ENCODE data around the gene CDH23. TPM values are rescaled to one million over a fixed set of nuclear protein-coding genes. Genes with fewer than 3 reads are reported as not detected.

Gene CDH23
- total and polyA plus RNA-seq, 2 of the 8 experiments (the other 6 are each of a cell fraction or from before 2014, with no cell fraction given): 1.9 to 4.9 TPM

DNA sequence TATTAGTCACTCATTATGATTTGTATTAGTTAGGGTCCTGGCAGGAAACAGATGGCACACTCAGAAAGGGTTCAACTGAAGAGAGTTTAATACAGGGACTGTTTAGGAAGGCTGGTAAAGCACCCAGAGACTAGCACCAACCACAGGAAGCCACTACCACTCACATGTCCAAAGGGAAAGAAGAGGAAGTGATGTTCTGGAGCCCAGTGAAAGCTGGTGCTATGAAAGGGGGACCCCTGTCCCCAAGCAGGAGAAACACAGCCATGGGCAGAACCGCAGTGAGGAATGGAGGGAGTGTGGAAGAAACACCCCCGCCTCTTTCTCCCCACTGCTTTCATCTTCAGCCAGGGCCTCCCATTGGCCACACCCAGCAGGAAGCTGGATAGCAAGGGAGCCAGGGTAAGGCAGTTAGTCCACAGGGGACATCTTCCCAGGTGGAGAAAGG lies 379.8 kb downstream of the CDH23 start:
- no peak overlapping the region for H4K91ac ChIP-seq (replicated peaks; ENCODE audit: insufficient read length, low read length)
- DNase-seq (ENCODE audit: low read depth in 1 of 2, low spot score in 2 of 2) (no peak), FAIRE-seq (no peak)
- H4K5ac ChIP-seq (ENCODE audit: insufficient read length, low read depth, low read length): no peak overlapping the region
- no peak overlapping the region for H3K4ac ChIP-seq (replicated peaks; ENCODE audit: insufficient read length, low read depth, low read length)
- ChIA-PET CTCF (ENCODE audit: partially characterized antibody) (interaction anchor here (0.8 to 7.1 kb wide), 9 partner anchors 11 to 129 kb away, joined by 3 to 44 read pairs (median 4); no protein-coding TSS in a partner anchor), POLR2A (ENCODE audit: partially characterized antibody) (no interaction called here)
- H3K27ac ChIP-seq (ENCODE audit: low read depth, low read length): no peak overlapping the region; the same call in 1 of the 2 replicates
- H2AFZ ChIP-seq (ENCODE audit: low read length): no peak overlapping the region
- no peak overlapping the region for H2BK12ac ChIP-seq (ENCODE audit: low read depth, low read length)
- H3K79me1 ChIP-seq (ENCODE audit: low read depth, low read length): no peaks in the 10 kb centered on the region; the same call in 1 of the 2 replicates
- H3K4me2 ChIP-seq (ENCODE audit: insufficient read depth in 1 of 2, low read depth in 2 of 2, low read length in 2 of 2): no peak overlapping the region
- H3K36me3 ChIP-seq (ENCODE audit: control insufficient read depth in 2 of 4, insufficient read depth in 4 of 4, low read length in 3 of 4): no peaks in the 10 kb centered on the region
- H3K23me2 ChIP-seq (ENCODE audit: low read depth, low read length): no peaks in the 10 kb centered on the region; the same call in 1 of the 2 replicates
- H4K20me1 ChIP-seq (replicated peaks in 1 of 2; ENCODE audit: control insufficient read depth in 1 of 2, insufficient read depth in 2 of 2, low read length in 2 of 2): peaks cover 0 to 2% of the 10 kb centered on the region in 2 experiments
- H3K9me3 ChIP-seq (ENCODE audit: insufficient read depth in 2 of 2, low read depth in 1 of 2, low read length in 1 of 2): 0 out of 4 replicates have a peak, but pooled peaks cover 0 to 6% of the 10 kb centered on the region in 2 experiments
- H2BK15ac ChIP-seq (ENCODE audit: low read length): no peak overlapping the region
- no peak overlapping the region for H2AK5ac ChIP-seq (ENCODE audit: low read depth, low read length)
- H3K56ac ChIP-seq (replicated peaks; ENCODE audit: insufficient read length, low read depth, low read length): no peak overlapping the region
- H2BK20ac ChIP-seq (ENCODE audit: low read length): no peak overlapping the region
- no peak overlapping the region for H3K18ac ChIP-seq (ENCODE audit: extremely low read depth, low read length)
- no peak overlapping the region for H3K4me3 ChIP-seq (ENCODE audit: extremely low read depth in 1 of 4, insufficient read depth in 2 of 4, low read depth in 3 of 4, low read length in 4 of 4)
- H3K4me1 ChIP-seq (replicated peaks in 1 of 4; ENCODE audit: control insufficient read depth in 3 of 4, insufficient read depth in 4 of 4, low read length in 3 of 4): peaks cover 0 to 7% (median under 1%) of the 10 kb centered on the region in 4 experiments; a peak in 3 of 7 replicates
- H2BK120ac ChIP-seq (replicated peaks; ENCODE audit: low read depth, low read length): no peak overlapping the region
- no peak overlapping the region for H4K8ac ChIP-seq (ENCODE audit: extremely low read depth, insufficient read depth, low read length)
- H2BK5ac ChIP-seq (ENCODE audit: low read depth, low read length): no peak overlapping the region
- 62% methylated on average over 2 of the region's 2 CpGs; no CpG with 5 or more reads in 1 of the 2 experiments for WGBS, 2 experiments (ENCODE audit: extremely low coverage in 1 of 2, insufficient coverage in 1 of 2, insufficient read length in 1 of 2, insufficient replicate concordance in 2 of 2, low coverage in 1 of 2, low lambda C conversion rate in 2 of 2, missing lambda C conversion rate in 1 of 2)
- H3K79me2 ChIP-seq (ENCODE audit: control insufficient read depth in 1 of 2, insufficient read depth in 2 of 2, low read length in 2 of 2): no peaks in the 10 kb centered on the region
- no peak overlapping the region for H3K23ac ChIP-seq (ENCODE audit: insufficient read length)
- peaks cover 3 to 23% (median 16%) of the 10 kb centered on the region in 4 experiments; a peak in 6 of 7 replicates for H3K27me3 ChIP-seq (replicated peaks in 1 of 4; ENCODE audit: control insufficient read depth in 3 of 4, extremely low read depth in 1 of 4, insufficient read depth in 3 of 4, low read length in 3 of 4)
- H3K14ac ChIP-seq (ENCODE audit: insufficient read length): no peak overlapping the region
- no peak overlapping the region for H3K9ac ChIP-seq (replicated peaks in 1 of 4; ENCODE audit: extremely low read depth in 1 of 4, low read depth in 3 of 4, low read length in 3 of 4)
- TF ChIP-seq, protein P1, sequence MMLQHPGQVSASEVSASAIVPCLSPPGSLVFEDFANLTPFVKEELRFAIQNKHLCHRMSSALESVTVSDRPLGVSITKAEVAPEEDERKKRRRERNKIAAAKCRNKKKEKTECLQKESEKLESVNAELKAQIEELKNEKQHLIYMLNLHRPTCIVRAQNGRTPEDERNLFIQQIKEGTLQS (IDR thresholded peaks at IDR 0.05; ENCODE audit: insufficient read depth, low read depth, low read length): no peak
- no peak for TF ChIP-seq KDM1A (IDR thresholded peaks at IDR 0.05; ENCODE audit: borderline replicate concordance, low read length)
- no peak for TF ChIP-seq SIRT6 (IDR thresholded peaks at IDR 0.05; ENCODE audit: low read length)
- TF ChIP-seq POLR2AphosphoS5 (IDR thresholded peaks at IDR 0.05; ENCODE audit: low read depth, low read length): no peak
- no peak for TF ChIP-seq SIN3A (conservative IDR thresholded peaks at IDR 0.05 in 1 of 2, IDR thresholded peaks at IDR 0.05 in 1 of 2; ENCODE audit: low read depth in 1 of 2, low read length in 2 of 2)
- TF ChIP-seq TAF7 (optimal IDR thresholded peaks at IDR 0.05; ENCODE audit: borderline replicate concordance, low read depth, low read length): no peak
- TF ChIP-seq CBX8 (IDR thresholded peaks at IDR 0.05; ENCODE audit: borderline replicate concordance, low read depth, low read length): no peak
- TF ChIP-seq RAD21 (IDR thresholded peaks at IDR 0.05 in 1 of 2, conservative IDR thresholded peaks at IDR 0.05 in 1 of 2; ENCODE audit: low read depth in 2 of 2, low read length in 2 of 2): no peak
- TF ChIP-seq JUND (IDR thresholded peaks at IDR 0.05; ENCODE audit: low read length): no peak
- TF ChIP-seq, protein P2, sequence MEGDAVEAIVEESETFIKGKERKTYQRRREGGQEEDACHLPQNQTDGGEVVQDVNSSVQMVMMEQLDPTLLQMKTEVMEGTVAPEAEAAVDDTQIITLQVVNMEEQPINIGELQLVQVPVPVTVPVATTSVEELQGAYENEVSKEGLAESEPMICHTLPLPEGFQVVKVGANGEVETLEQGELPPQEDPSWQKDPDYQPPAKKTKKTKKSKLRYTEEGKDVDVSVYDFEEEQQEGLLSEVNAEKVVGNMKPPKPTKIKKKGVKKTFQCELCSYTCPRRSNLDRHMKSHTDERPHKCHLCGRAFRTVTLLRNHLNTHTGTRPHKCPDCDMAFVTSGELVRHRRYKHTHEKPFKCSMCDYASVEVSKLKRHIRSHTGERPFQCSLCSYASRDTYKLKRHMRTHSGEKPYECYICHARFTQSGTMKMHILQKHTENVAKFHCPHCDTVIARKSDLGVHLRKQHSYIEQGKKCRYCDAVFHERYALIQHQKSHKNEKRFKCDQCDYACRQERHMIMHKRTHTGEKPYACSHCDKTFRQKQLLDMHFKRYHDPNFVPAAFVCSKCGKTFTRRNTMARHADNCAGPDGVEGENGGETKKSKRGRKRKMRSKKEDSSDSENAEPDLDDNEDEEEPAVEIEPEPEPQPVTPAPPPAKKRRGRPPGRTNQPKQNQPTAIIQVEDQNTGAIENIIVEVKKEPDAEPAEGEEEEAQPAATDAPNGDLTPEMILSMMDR (IDR thresholded peaks at IDR 0.05; ENCODE audit: control extremely low read depth in 1 of 3, insufficient read depth in 1 of 3, low read depth in 1 of 3, low read length in 3 of 3): no peak
